Vagina (tissue), 2 donors: ENCODE data around the gene RFX6. TPM values are rescaled to one million over a fixed set of nuclear protein-coding genes. Genes with fewer than 3 reads are reported as not detected.

ENCODE experiments used
- DNase-seq, 2 donors: peaks; one replicate each; pipeline ENCODE4 v3.0.0-alpha.2; 2017; ENCODE audit errors: extremely low spot score in 2 of 2
- H3K27ac ChIP-seq: fragments of 200-600 bp; sonication (generic); one replicate; pipeline ENCODE4 v1.5.1; 2019
- H3K27me3 ChIP-seq: fragments of 200-600 bp; sonication (generic); one replicate; pipeline ENCODE4 v1.5.1; 2019
- H3K36me3 ChIP-seq, 2 donors: fragments of 200-600 bp; sonication (generic); one replicate each; pipeline ENCODE4 v1.5.1; 2017 to 2019
- H3K4me1 ChIP-seq: fragments of 200-600 bp; sonication (generic); one replicate; pipeline ENCODE4 v1.5.1; 2019
- H3K4me3 ChIP-seq, 2 donors: fragments of 200-600 bp; sonication (generic); 1 replicate in 1 of 2; 2 replicates in 1 of 2; pipeline ENCODE4 v1.5.1; 2016 to 2019
- H3K9me3 ChIP-seq: fragments of 200-600 bp; sonication (generic); one replicate; pipeline ENCODE4 v1.5.1; 2019
- CTCF ChIP-seq, 3 experiments: fragments of 450-650 bp in 2 of 3; fragments of 200-600 bp in 1 of 3; sonication (generic) in 1 of 3; IDR thresholded peaks; one replicate each; pipeline ENCODE4 v1.5.1; 2017 to 2019; ENCODE audit warnings: antibody characterized with exemption in 3 of 3, mild to moderate bottlenecking in 2 of 3, moderate library complexity in 2 of 3
- POLR2A ChIP-seq, 2 donors: fragments of 450-650 bp; IDR thresholded peaks; one replicate each; pipeline ENCODE4 v1.6.1; 2017; ENCODE audit warnings: antibody characterized with exemption in 2 of 2, mild to moderate bottlenecking in 2 of 2, moderate library complexity in 2 of 2
- POLR2AphosphoS5 ChIP-seq, 2 donors: sonication (generic); formaldehyde crosslinking; IDR thresholded peaks; one replicate each; pipeline ENCODE4 v1.9.0; 2017; ENCODE audit warnings: antibody characterized with exemption in 2 of 2, mild to moderate bottlenecking in 2 of 2, low read depth in 1 of 2; ENCODE audit not compliant: insufficient read depth in 1 of 2
- intact Hi-C: fragments of 100-400 bp; cut with DNase I; formaldehyde crosslinking; loops from one replicate; pipeline ENCODE4 v1.15.1; 2023
- total RNA-seq: library from RNA; depleted of rRNA; stranded (reverse); fragments of >200 nt; gene quantifications from one replicate; pipeline ENCODE4 v1.2.3, GENCODE V29; 2016

RFX6 gene
- total RNA-seq, 1 donor from 2014 or later = not detected

GRCh38 chr6:116963972-116964371 is 86.9 kb downstream of the RFX6 start:
- intact Hi-C loops = no loop called here
- H3K4me3 ChIP-seq = no peak overlapping the region
- H3K36me3 ChIP-seq = no peaks in the 10 kb centered on the region
- no peaks in the 10 kb centered on the region for H3K4me1 ChIP-seq
- H3K27me3 ChIP-seq = no peaks in the 10 kb centered on the region
- H3K27ac ChIP-seq = no peak overlapping the region
- H3K9me3 ChIP-seq = no peaks in the 10 kb centered on the region
- TF ChIP-seq CTCF (IDR thresholded peaks at IDR 0.05) = no peak
- no peak for TF ChIP-seq POLR2A (IDR thresholded peaks at IDR 0.05)
- no peak for TF ChIP-seq POLR2AphosphoS5 (IDR thresholded peaks at IDR 0.05; ENCODE audit: insufficient read depth in 1 of 2, low read depth in 1 of 2)
- DNase-seq = no peak

- Histone ChIP-seq H3K27ac (no peak overlapping the region), H3K36me3 (no peaks in the 10 kb centered on the region), H3K4me1 (no peaks in the 10 kb centered on the region), H3K4me3 (no peak overlapping the region), H3K9me3 (no peaks in the 10 kb centered on the region), H3K27me3 (no peaks in the 10 kb centered on the region)
- intact Hi-C loops = no loop called here
- TF ChIP-seq POLR2AphosphoS5 (IDR thresholded peaks at IDR 0.05; ENCODE audit: insufficient read depth in 1 of 2, low read depth in 1 of 2) (no peak), CTCF (IDR thresholded peaks at IDR 0.05) (no peak), POLR2A (IDR thresholded peaks at IDR 0.05) (no peak)
- DNase-seq = no peak
These were observed 89.9 kb downstream of the RFX6 start for GRCh38 chr6:116966675-116967576.

- Histone ChIP-seq H3K9me3 (no peaks in the 10 kb centered on the region), H3K4me3 (no peak overlapping the region), H3K27ac (no peak overlapping the region), H3K27me3 (no peaks in the 10 kb centered on the region), H3K36me3 (no peaks in the 10 kb centered on the region), H3K4me1 (no peaks in the 10 kb centered on the region)
- intact Hi-C loops = no loop called here
- no peak for DNase-seq
- TF ChIP-seq POLR2AphosphoS5 (IDR thresholded peaks at IDR 0.05; ENCODE audit: insufficient read depth in 1 of 2, low read depth in 1 of 2) = no peak
- peak in 2 of 3 experiments; percentile 9 to 37 for TF ChIP-seq CTCF (IDR thresholded peaks at IDR 0.05)
These were observed 92.3 kb downstream of the RFX6 start for GRCh38 chr6:116969211-116969863.

GRCh38 chr6:116971959-116972358 is 94.9 kb downstream of the RFX6 start:
- Histone ChIP-seq H3K9me3 (no peaks in the 10 kb centered on the region), H3K4me1 (no peaks in the 10 kb centered on the region), H3K27ac (no peak overlapping the region), H3K27me3 (no peaks in the 10 kb centered on the region), H3K36me3 (no peaks in the 10 kb centered on the region), H3K4me3 (no peak overlapping the region)
- intact Hi-C loops = no loop called here
- TF ChIP-seq POLR2AphosphoS5 (IDR thresholded peaks at IDR 0.05; ENCODE audit: insufficient read depth in 1 of 2, low read depth in 1 of 2) (no peak), POLR2A (IDR thresholded peaks at IDR 0.05) (no peak), CTCF (IDR thresholded peaks at IDR 0.05) (no peak)
- DNase-seq = no peak

- TF ChIP-seq POLR2A (IDR thresholded peaks at IDR 0.05) = no peak
- TF ChIP-seq POLR2AphosphoS5 (IDR thresholded peaks at IDR 0.05; ENCODE audit: insufficient read depth in 1 of 2, low read depth in 1 of 2) = no peak
- TF ChIP-seq CTCF (IDR thresholded peaks at IDR 0.05) = no peak
- no peak for DNase-seq
- Histone ChIP-seq H3K4me3 (no peak overlapping the region), H3K36me3 (no peaks in the 10 kb centered on the region), H3K27me3 (no peaks in the 10 kb centered on the region), H3K9me3 (no peaks in the 10 kb centered on the region), H3K27ac (no peak overlapping the region), H3K4me1 (no peaks in the 10 kb centered on the region)
- intact Hi-C loops = no loop called here
These were observed 96.9 kb downstream of the RFX6 start for GRCh38 chr6:116973976-116974375.
